Measurements from ENCODE around the gene RAD9A. TPM values are rescaled to one million over a fixed set of nuclear protein-coding genes. Genes with fewer than 3 reads are reported as not detected.
"Not testable (repeated sequence)": the region's sequence is repeated elsewhere in the genome, so short reads cannot be mapped to it uniquely, and the experiment has no call there.

Gene RAD9A
- total RNA-seq, 2 experiments from 2014 or later, result 59.5 to 60.4 TPM

- H3K27ac Mint-ChIP-seq, result peak overlapping the region; percentile 86
- CTCF ChIA-PET, result interaction anchor here (1.2 to 6.6 kb wide), 4 partner anchors 16 to 55 kb away, joined by 5 to 73 read pairs (median 9); partner anchors contain the start of genes PPP1CA, PTPRCAP and TBC1D10C
- POLR2A ChIA-PET, result interaction anchor here (0.5 to 5.8 kb wide), 8 partner anchors 10 to 235 kb away, joined by 3 to 95 read pairs (median 15); partner anchors contain the start of genes PPP1CA, PTPRCAP and TBC1D10C
- DNase-seq, result no peak
- H3K36me3 Mint-ChIP-seq (ENCODE audit: low read depth), result peaks cover 3% of the 10 kb centered on the region
- H3K4me3 Mint-ChIP-seq, result peak overlapping the region; percentile 70
- peaks cover 67% of the 10 kb centered on the region for H3K4me1 Mint-ChIP-seq (ENCODE audit: low read depth)
- no peaks in the 10 kb centered on the region for H3K27me3 Mint-ChIP-seq (ENCODE audit: low read depth)
- no peaks in the 10 kb centered on the region for H3K9me3 Mint-ChIP-seq (ENCODE audit: insufficient read depth)
- ATAC-seq, result no peak
Observed at GRCh38 chr11:67421430-67422031, 29.7 kb downstream of the RAD9A start.

- peaks cover 66% of the 10 kb centered on the region for H3K4me1 Mint-ChIP-seq (ENCODE audit: low read depth)
- H3K4me3 Mint-ChIP-seq, result no peak overlapping the region
- ChIA-PET CTCF (no interaction called here), POLR2A (interaction anchor here (1.1 to 2.1 kb wide), 3 partner anchors 11 to 16 kb away, joined by 3 to 9 read pairs (median 5); partner anchors contain the start of gene PTPRCAP)
- no peaks in the 10 kb centered on the region for H3K9me3 Mint-ChIP-seq (ENCODE audit: insufficient read depth)
- peak overlapping the region; percentile 32 for H3K27ac Mint-ChIP-seq
- DNase-seq (no peak), ATAC-seq (no peak)
- no peaks in the 10 kb centered on the region for H3K27me3 Mint-ChIP-seq (ENCODE audit: low read depth)
- no peaks in the 10 kb centered on the region for H3K36me3 Mint-ChIP-seq (ENCODE audit: low read depth)
Observed at GRCh38 chr11:67422891-67423290, 31.1 kb downstream of the RAD9A start.

DNA sequence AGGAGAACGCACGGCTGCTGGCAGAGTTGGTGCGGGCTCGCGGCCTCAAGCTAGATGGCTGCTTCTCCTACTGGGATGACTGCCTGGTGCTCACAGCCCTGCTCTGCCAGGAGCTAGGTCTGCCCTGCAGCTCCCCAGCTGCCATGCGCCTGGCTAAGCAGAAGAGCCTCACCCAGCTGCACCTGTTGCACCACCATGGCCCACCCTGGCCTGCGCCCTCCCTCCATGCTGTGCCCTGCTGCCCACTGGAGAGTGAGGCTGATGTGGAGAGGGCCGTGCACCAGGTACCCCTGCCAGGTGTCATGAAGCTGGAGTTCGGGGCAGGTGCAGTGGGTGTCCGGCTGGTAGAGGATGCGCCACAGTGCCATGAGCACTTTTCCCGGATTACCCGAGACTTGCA lies 31.7 kb downstream of the RAD9A start:
- Mint-ChIP-seq H3K27ac (no peak overlapping the region), H3K36me3 (ENCODE audit: low read depth) (peaks cover 3% of the 10 kb centered on the region), H3K4me3 (no peak overlapping the region), H3K9me3 (ENCODE audit: insufficient read depth) (no peaks in the 10 kb centered on the region), H3K27me3 (ENCODE audit: low read depth) (no peaks in the 10 kb centered on the region), H3K4me1 (ENCODE audit: low read depth) (peaks cover 64% of the 10 kb centered on the region)
- no peak for ATAC-seq
- no peak for DNase-seq
- ChIA-PET POLR2A (interaction anchor here (1.0 to 7.9 kb wide), 5 partner anchors 12 to 61 kb away, joined by 3 to 48 read pairs (median 5); partner anchors contain the start of genes PPP1CA, PTPRCAP and TBC1D10C), CTCF (no interaction called here)

DNA sequence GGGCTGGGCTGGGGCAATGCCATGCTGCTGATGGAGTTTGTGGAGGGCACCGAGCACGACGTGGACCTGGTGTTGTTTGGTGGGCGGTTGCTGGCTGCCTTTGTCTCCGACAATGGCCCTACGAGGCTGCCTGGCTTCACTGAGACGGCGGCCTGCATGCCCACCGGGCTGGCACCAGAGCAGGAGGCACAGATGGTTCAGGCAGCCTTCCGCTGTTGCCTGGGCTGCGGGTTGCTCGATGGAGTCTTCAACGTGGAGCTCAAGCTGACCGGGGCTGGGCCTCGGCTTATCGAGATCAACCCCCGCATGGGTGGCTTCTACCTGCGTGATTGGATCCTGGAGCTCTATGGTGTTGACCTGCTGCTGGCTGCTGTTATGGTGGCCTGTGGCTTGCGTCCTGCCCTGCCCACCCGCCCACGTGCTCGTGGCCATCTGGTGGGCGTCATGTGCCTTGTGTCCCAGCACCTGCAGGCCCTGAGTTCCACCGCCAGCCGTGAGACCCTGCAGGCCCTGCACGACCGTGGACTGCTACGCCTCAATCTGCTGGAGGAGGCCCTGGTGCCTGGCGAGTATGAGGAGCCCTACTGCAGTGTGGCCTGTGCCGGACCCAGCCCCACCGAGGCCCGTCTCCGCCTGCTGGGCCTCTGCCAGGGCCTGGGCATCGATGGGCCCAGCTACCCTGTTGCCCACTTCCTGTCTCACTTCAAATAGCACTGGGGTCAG lies 32.3 kb downstream of the RAD9A start:
- Mint-ChIP-seq H3K36me3 (ENCODE audit: low read depth) (peaks cover 3% of the 10 kb centered on the region), H3K9me3 (ENCODE audit: insufficient read depth) (no peaks in the 10 kb centered on the region), H3K27me3 (ENCODE audit: low read depth) (no peaks in the 10 kb centered on the region), H3K4me3 (no peak overlapping the region), H3K27ac (no peak overlapping the region), H3K4me1 (ENCODE audit: low read depth) (peaks cover 60% of the 10 kb centered on the region)
- POLR2A ChIA-PET, result interaction anchor here (1.0 to 7.9 kb wide), 6 partner anchors 10 to 60 kb away, joined by 3 to 48 read pairs (median 5); partner anchors contain the start of genes PPP1CA, PTPRCAP and TBC1D10C
- CTCF ChIA-PET, result interaction anchor here (1.0 to 1.5 kb wide), 2 partner anchors 14 to 71 kb away, joined by 3 to 4 read pairs; partner anchors contain the start of genes POLD4 and PTPRCAP
- DNase-seq (no peak), ATAC-seq (no peak)

DNA sequence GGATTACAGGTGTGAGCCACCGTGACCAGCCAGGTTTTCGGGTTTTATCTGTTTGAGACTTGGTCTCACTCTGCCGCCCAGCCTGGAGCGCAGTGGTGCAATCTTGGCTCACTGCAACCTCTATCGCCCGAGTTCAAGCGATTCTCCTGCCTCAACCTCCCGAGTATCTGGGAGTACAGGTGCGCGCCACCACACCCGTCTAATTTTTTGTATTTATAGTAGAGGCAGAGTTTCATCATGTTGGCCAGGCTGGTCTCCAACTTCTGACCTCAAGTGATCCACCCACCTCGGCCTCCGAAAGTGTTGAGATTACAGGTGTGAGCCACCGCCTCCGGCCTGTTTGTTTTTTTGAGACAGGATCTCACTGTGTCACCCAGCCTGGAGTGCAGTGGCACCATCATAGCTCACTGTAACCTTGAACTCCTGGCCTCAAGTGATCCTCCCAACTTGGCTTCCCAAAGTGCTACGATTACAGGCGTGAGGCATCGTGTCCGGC lies 35.6 kb downstream of the RAD9A start:
- H3K9me3 Mint-ChIP-seq (ENCODE audit: insufficient read depth); H3K27me3 Mint-ChIP-seq (ENCODE audit: low read depth); DNase-seq; ATAC-seq: not testable (repeated sequence)
- peak overlapping the region; percentile 98 for H3K4me3 Mint-ChIP-seq
- CTCF ChIA-PET, result interaction anchor here (1.0 to 2.3 kb wide), 4 partner anchors 10 to 165 kb away, joined by 3 to 6 read pairs (median 4); partner anchors contain the start of gene PTPRCAP
- POLR2A ChIA-PET, result interaction anchor here (1.0 to 7.9 kb wide), 4 partner anchors 10 to 35 kb away, joined by 3 to 48 read pairs (median 26); partner anchors contain the start of genes PPP1CA, PTPRCAP, RAD9A and TBC1D10C
- H3K36me3 Mint-ChIP-seq (ENCODE audit: low read depth), result peaks cover 17% of the 10 kb centered on the region
- H3K27ac Mint-ChIP-seq, result peak overlapping the region; percentile 95
- peaks cover 61% of the 10 kb centered on the region for H3K4me1 Mint-ChIP-seq (ENCODE audit: low read depth)

DNA sequence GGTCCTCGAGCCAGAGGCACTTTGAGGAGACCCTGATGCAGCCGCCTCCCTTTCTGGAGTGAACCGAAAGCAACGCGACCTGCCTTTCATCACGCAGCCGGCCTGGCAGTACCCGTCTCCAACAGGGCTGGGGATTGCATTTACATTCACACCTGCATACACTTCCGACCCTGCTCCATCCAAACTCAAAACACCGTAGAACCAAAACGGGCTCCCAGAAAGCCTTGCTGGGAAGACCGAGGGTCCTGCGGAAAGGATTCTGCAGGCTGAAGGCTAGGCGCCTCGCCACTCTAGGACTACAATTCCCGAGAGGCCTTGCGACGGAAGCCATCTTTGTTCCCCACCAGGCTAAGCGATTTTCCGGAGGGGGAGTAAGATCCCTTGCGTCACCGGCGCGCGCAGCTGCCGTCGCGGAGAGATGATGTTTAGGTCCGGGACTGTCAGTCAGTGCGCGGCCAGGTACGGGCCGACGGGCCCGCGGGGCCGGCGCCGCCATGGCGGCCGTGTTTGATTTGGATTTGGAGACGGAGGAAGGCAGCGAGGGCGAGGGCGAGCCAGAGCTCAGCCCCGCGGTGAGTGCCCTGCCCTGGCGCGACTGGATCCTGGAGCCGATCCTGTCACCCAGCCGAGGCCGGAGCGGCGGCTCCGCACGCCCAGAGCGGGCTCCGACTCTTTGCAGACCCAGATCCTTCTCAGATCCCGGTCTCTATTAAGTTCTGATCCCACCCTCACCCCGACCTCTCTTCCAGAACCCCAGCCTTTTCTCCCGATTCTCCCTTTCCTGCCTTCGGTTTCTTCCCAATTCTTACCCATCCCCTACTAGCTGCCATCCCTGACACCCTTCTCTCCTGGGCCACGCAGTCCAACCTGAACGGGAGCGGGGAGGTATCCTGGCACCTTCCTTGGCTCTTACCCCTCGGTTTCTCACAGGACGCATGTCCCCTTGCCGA lies 36.5 kb downstream of the RAD9A start, which contains the start of gene RPS6KB2:
RPS6KB2 (plus strand) TSS at position 443 of the 950 bp plus-strand sequence; CDS start at position 495, 52 bp downstream.
- Mint-ChIP-seq H3K4me3 (peak within 1 kb of the TSS; percentile 98), H3K27ac (peak within 1 kb of the TSS; percentile 95), H3K9me3 (ENCODE audit: insufficient read depth) (no peaks in the 10 kb centered on the region), H3K36me3 (ENCODE audit: low read depth) (peaks cover 26% of the 10 kb centered on the region), H3K4me1 (ENCODE audit: low read depth) (peaks cover 61% of the 10 kb centered on the region), H3K27me3 (ENCODE audit: low read depth) (no peaks in the 10 kb centered on the region)
- DNase-seq, result peak; percentile 100
- peak; percentile 94 for ATAC-seq
- POLR2A ChIA-PET, result interaction anchor here (0.6 to 7.9 kb wide), 8 partner anchors 9 to 155 kb away, joined by 3 to 48 read pairs (median 3); partner anchors contain the start of genes PPP1CA, PTPRCAP, RAD9A and TBC1D10C
- CTCF ChIA-PET, result interaction anchor here (0.7 to 2.3 kb wide), 7 partner anchors 8 to 166 kb away, joined by 3 to 6 read pairs (median 3); partner anchors contain the start of genes PPP1CA and PTPRCAP

- H3K4me1 Mint-ChIP-seq (ENCODE audit: low read depth), result peaks cover 69% of the 10 kb centered on the region
- CTCF ChIA-PET, result interaction anchor here (0.9 to 2.3 kb wide), 5 partner anchors 8 to 76 kb away, joined by 3 to 6 read pairs (median 3); partner anchors contain the start of genes PITPNM1 and PTPRCAP
- peak overlapping the region; percentile 95 for H3K27ac Mint-ChIP-seq
- POLR2A ChIA-PET, result interaction anchor here (0.6 to 7.9 kb wide), 6 partner anchors 8 to 156 kb away, joined by 3 to 48 read pairs (median 3); partner anchors contain the start of genes PPP1CA, PTPRCAP and TBC1D10C
- no peak for DNase-seq
- no peaks in the 10 kb centered on the region for H3K27me3 Mint-ChIP-seq (ENCODE audit: low read depth)
- no peak for ATAC-seq
- H3K4me3 Mint-ChIP-seq, result peak overlapping the region; percentile 98
- no peaks in the 10 kb centered on the region for H3K9me3 Mint-ChIP-seq (ENCODE audit: insufficient read depth)
- H3K36me3 Mint-ChIP-seq (ENCODE audit: low read depth), result peaks cover 34% of the 10 kb centered on the region
Observed at GRCh38 chr11:67429038-67429668, 37.4 kb downstream of the RAD9A start.

DNA sequence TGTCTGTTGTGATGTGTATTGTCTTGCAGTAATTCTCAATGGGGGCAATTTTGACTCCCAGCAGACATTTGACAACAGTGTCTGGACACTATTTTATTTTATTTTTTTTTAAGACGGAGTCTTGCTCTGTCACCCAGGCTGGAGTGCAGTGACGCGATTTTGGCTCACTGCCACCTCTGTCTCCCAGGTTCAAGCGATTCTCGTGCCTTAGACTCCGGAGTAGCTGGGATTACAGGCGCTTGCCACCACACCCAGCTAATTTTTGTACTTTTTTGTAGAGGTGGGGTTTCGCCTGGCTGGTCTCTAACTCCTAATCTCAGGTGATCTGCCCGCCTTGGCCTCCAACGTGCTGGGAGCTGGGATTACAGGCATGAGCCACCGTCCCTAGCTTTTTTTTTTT lies 37.9 kb downstream of the RAD9A start:
- peaks cover 40% of the 10 kb centered on the region for H3K36me3 Mint-ChIP-seq (ENCODE audit: low read depth)
- H3K27me3 Mint-ChIP-seq (ENCODE audit: low read depth), result no peaks in the 10 kb centered on the region
- no peaks in the 10 kb centered on the region for H3K9me3 Mint-ChIP-seq (ENCODE audit: insufficient read depth)
- ChIA-PET POLR2A (interaction anchor here (0.7 to 7.9 kb wide), 4 partner anchors 8 to 132 kb away, joined by 3 to 48 read pairs (median 24); partner anchors contain the start of genes PPP1CA, PTPRCAP and TBC1D10C), CTCF (interaction anchor here (1.0 to 2.3 kb wide), 2 partner anchors 8 to 76 kb away, joined by 3 to 6 read pairs; partner anchors contain the start of genes PITPNM1 and PTPRCAP)
- peak overlapping the region; percentile 95 for H3K27ac Mint-ChIP-seq
- H3K4me3 Mint-ChIP-seq, result peak overlapping the region; percentile 98
- ATAC-seq (no peak), DNase-seq (no peak)
- peaks cover 71% of the 10 kb centered on the region for H3K4me1 Mint-ChIP-seq (ENCODE audit: low read depth)

DNA sequence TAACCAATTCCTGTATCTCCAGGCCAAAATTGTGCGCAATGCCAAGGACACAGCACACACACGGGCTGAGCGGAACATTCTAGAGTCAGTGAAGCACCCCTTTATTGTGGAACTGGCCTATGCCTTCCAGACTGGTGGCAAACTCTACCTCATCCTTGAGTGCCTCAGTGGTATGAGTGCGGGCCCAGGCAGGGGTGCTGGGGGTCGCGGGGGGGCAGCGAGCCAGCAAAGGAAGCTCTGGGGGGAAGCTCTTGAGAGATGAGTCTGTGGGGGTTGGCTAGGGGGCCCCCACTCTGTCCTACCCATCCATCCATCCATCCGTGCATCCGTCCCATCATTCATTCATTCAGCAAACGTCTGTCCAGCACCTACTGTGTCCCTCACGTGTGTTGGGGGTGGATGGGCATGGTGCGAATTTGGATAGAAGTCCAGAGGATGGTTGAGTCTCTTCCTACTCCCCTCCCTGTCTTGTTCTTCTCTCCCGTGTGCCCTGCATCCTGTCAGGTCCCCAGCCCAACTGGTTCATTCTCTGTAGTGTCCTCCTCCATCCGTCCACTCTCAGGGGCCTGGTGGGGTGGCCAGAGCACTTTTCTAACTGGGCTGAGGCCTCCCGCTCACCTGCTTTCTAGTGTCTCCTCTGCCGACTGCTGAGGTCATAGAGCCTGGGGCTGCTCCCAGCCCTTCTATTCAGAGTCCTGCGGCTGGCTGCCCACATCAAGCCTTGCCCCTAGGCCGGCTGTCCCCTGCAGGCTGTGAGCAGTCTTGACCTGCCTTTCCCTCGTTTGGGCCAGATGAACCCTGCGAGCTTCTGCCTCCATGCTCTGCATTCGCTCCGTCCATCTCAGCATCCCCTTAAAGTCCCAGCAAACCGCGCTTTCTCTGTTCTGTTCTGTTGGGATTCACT lies 39.8 kb downstream of the RAD9A start:
- H3K27me3 Mint-ChIP-seq (ENCODE audit: low read depth), result no peaks in the 10 kb centered on the region
- CTCF ChIA-PET, result interaction anchor here (1.1 kb wide), 1 partner anchor 76 kb away, joined by 3 read pairs; the partner anchor contains the start of gene CDK2AP2
- H3K36me3 Mint-ChIP-seq (ENCODE audit: low read depth), result peaks cover 55% of the 10 kb centered on the region
- H3K27ac Mint-ChIP-seq, result peak overlapping the region; percentile 96
- ATAC-seq, result no peak
- H3K4me3 Mint-ChIP-seq, result peak overlapping the region; percentile 1
- no peaks in the 10 kb centered on the region for H3K9me3 Mint-ChIP-seq (ENCODE audit: insufficient read depth)
- H3K4me1 Mint-ChIP-seq (ENCODE audit: low read depth), result peaks cover 63% of the 10 kb centered on the region
- no peak for DNase-seq
- POLR2A ChIA-PET, result interaction anchor here (0.6 to 8.9 kb wide), 7 partner anchors 13 to 129 kb away, joined by 3 to 76 read pairs (median 5); partner anchors contain the start of genes PPP1CA and TBC1D10C
